ENCODE results near the gene MAGEB17.

DNA sequence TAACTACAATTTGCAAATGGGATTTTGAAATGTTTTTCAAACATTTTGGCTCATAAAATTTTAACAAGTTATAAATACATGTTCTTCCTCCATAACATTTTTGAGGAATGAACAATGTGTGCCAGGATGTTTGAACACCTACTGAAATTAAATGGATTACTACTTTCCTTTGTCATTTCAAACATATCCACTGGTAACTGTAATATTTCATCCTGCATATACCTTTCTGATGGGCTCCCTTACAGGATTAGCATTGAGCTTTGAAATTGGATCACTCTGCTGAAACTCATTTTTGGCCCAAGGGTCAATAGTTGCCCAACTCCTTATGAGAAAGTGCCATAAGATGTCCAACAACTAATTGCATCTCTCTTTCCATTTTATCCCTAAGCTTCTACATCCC, 26.3 kb upstream of the MAGEB17 start:
- TF ChIP-seq, protein P1, sequence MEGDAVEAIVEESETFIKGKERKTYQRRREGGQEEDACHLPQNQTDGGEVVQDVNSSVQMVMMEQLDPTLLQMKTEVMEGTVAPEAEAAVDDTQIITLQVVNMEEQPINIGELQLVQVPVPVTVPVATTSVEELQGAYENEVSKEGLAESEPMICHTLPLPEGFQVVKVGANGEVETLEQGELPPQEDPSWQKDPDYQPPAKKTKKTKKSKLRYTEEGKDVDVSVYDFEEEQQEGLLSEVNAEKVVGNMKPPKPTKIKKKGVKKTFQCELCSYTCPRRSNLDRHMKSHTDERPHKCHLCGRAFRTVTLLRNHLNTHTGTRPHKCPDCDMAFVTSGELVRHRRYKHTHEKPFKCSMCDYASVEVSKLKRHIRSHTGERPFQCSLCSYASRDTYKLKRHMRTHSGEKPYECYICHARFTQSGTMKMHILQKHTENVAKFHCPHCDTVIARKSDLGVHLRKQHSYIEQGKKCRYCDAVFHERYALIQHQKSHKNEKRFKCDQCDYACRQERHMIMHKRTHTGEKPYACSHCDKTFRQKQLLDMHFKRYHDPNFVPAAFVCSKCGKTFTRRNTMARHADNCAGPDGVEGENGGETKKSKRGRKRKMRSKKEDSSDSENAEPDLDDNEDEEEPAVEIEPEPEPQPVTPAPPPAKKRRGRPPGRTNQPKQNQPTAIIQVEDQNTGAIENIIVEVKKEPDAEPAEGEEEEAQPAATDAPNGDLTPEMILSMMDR (IDR thresholded peaks at IDR 0.05): no peak
- TF ChIP-seq POLR2A (IDR thresholded peaks at IDR 0.05): no peak
- no peak for TF ChIP-seq POLR2AphosphoS5 (IDR thresholded peaks at IDR 0.05)
